HL-60 (cell line): ENCODE data around the gene MYLK4.

ENCODE experiments used
- CTCF ChIP-seq: IDR thresholded peaks from one replicate; pipeline ENCODE4 v1.5.1; 2011; ENCODE audit warnings: low read length, control low read depth, inconsistent platforms; ENCODE audit not compliant: insufficient read depth
- POLR2AphosphoS5 ChIP-seq: IDR thresholded peaks from 2 replicates; pipeline ENCODE4 v1.6.1; 2012; ENCODE audit warnings: low read depth

GRCh38 chr6:2765896-2766766 is 15.4 kb upstream of the MYLK4 start:
- TF ChIP-seq CTCF (no peak), POLR2AphosphoS5 (peak; percentile 35; the same call in 1 of the 2 replicates)
